ENCODE data around the gene GMPPB. TPM values are rescaled to one million over a fixed set of nuclear protein-coding genes. Genes with fewer than 3 reads are reported as not detected.

The GMPPB gene
- total RNA-seq, 1 experiment from 2014 or later, result 28.0 TPM

GRCh38 chr3:49769926-49770325 is 46.2 kb upstream of the GMPPB start (continued):
- TF ChIP-seq AFF4 (CRISPR knock-in tag; IDR thresholded peaks at IDR 0.05; ENCODE audit: borderline replicate concordance) (no peak), PRRX2 (CRISPR knock-in tag; IDR thresholded peaks at IDR 0.05) (no peak)

GRCh38 chr3:49769286-49769915 is 45.6 kb upstream of the GMPPB start:
- ChIA-PET POLR2A (no interaction called here), CTCF (no interaction called here)
- TF ChIP-seq IRF1 (CRISPR knock-in tag; IDR thresholded peaks at IDR 0.05), result no peak
- TF ChIP-seq ZNF512 (CRISPR knock-in tag; IDR thresholded peaks at IDR 0.05; ENCODE audit: borderline replicate concordance), result no peak
- TF ChIP-seq FOXK1 (CRISPR knock-in tag; IDR thresholded peaks at IDR 0.05), result no peak
- Mint-ChIP-seq H3K4me3 (no peak overlapping the region), H3K4me1 (no peaks in the 10 kb centered on the region), H3K9me3 (no peaks in the 10 kb centered on the region), H3K27me3 (ENCODE audit: low read depth) (no peaks in the 10 kb centered on the region), H3K27ac (peak overlapping the region; percentile 3; the same call in 1 of the 2 replicates), H3K36me3 (no peaks in the 10 kb centered on the region)
- DNase-seq (ENCODE audit: low spot score) (no peak), ATAC-seq (no peak)

GRCh38 chr3:49763981-49764380 is 40.2 kb upstream of the GMPPB start:
- Mint-ChIP-seq H3K4me1 (no peaks in the 10 kb centered on the region), H3K9me3 (no peaks in the 10 kb centered on the region), H3K36me3 (no peaks in the 10 kb centered on the region; the same call in 1 of the 2 replicates), H3K27me3 (ENCODE audit: low read depth) (no peaks in the 10 kb centered on the region), H3K4me3 (no peak overlapping the region), H3K27ac (no peak overlapping the region)
- POLR2A ChIA-PET, result no interaction called here
- CTCF ChIA-PET, result no interaction called here
- DNase-seq (ENCODE audit: low spot score) (no peak), ATAC-seq (no peak)
- TF ChIP-seq ZNF121 (CRISPR knock-in tag; IDR thresholded peaks at IDR 0.05) (0 out of 2 replicates have a peak, but pooled peaks have one; percentile 36), JAZF1 (CRISPR knock-in tag; IDR thresholded peaks at IDR 0.05) (no peak), NFE2L1 (CRISPR knock-in tag; IDR thresholded peaks at IDR 0.05) (no peak)

- POLR2A ChIA-PET, result no interaction called here
- DNase-seq (ENCODE audit: low spot score), result no peak
Measured at GRCh38 chr3:49761661-49762060, 37.9 kb upstream of the GMPPB start.

More at GRCh38 chr3:49761661-49762060, 37.9 kb upstream of the GMPPB start:
- no peaks in the 10 kb centered on the region for H3K27me3 Mint-ChIP-seq (ENCODE audit: low read depth)
- H3K4me1 Mint-ChIP-seq, result no peaks in the 10 kb centered on the region
- no peaks in the 10 kb centered on the region; the same call in 1 of the 2 replicates for H3K36me3 Mint-ChIP-seq
- no peak for ATAC-seq
- no peak overlapping the region for H3K27ac Mint-ChIP-seq
- no peak overlapping the region for H3K4me3 Mint-ChIP-seq
- CTCF ChIA-PET, result interaction anchor here (1.6 kb wide), 1 partner anchor 149 kb away, joined by 3 read pairs; no protein-coding TSS in a partner anchor
- no peaks in the 10 kb centered on the region for H3K9me3 Mint-ChIP-seq
- TF ChIP-seq FOXP4 (CRISPR knock-in tag; IDR thresholded peaks at IDR 0.05) (no peak), CBFB (CRISPR knock-in tag; IDR thresholded peaks at IDR 0.05; ENCODE audit: low read depth) (no peak), NR3C1 (CRISPR knock-in tag; conservative IDR thresholded peaks at IDR 0.05; ENCODE audit: low read depth) (no peak), PRRX2 (CRISPR knock-in tag; IDR thresholded peaks at IDR 0.05) (no peak), EMX1 (CRISPR knock-in tag; IDR thresholded peaks at IDR 0.05) (no peak), GABPB1 (CRISPR knock-in tag; IDR thresholded peaks at IDR 0.05) (no peak), FOXJ3 (CRISPR knock-in tag; IDR thresholded peaks at IDR 0.05; ENCODE audit: borderline replicate concordance) (no peak), ZMAT4 (CRISPR knock-in tag; IDR thresholded peaks at IDR 0.05) (no peak), TEAD4 (CRISPR knock-in tag; IDR thresholded peaks at IDR 0.05) (no peak)

Measured in WTC11 (cell line).